Measurements from ENCODE around the gene GPR55.

The GPR55 gene

DNA sequence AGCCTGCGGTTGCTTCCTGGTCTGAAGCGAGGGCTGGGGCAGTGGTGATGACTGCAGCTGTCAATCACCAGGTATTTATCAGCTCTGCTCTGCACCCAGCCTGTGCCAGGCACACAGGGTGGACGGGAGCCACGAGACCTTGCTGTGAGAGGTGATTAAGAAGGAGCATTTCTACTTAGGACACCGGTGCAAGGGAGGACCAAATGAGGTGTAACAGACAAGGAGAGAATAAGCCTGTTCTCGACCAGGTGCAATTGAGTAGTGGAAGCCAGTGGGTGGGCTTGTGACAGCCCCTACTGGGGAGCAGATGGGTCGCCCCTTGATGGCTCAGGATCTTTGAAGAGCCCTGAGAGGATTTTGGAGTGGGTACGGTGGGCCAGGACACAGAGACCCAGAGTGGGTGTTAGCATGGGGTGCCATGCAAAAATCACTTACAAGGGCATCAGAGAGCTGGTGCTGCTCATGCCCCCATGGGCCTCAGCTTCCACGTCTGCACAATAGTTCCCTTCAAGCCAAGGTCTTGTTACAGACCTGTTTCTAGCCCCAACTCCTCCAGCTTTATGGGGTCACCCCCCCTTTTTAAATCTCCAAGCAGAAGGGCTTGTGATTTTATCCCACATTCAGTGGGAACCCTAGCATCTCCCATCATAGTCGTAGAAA is 24.6 kb downstream of the GPR55 start:
- DNase-seq (ENCODE audit: low read depth) = no peak

DNA sequence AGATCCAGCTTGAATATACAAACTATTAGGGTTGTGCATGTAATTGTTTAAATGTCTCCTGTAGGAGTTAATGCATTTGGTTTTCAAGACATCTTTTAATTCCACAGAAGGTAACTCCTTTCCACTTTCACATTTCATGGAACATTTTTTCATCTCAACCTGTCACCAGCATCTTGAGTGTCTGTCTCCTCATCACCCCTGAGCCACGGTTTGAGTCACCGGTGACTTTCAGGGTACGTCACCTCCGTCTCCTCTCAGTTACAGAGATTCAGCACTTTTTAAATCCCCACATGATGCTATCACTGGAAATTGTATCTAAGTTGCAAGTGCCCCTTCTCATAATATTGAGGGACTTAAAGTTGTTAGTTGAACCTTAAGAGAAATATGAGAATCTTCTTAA is 25.3 kb downstream of the GPR55 start:
- no peak for DNase-seq (ENCODE audit: low read depth)

DNA sequence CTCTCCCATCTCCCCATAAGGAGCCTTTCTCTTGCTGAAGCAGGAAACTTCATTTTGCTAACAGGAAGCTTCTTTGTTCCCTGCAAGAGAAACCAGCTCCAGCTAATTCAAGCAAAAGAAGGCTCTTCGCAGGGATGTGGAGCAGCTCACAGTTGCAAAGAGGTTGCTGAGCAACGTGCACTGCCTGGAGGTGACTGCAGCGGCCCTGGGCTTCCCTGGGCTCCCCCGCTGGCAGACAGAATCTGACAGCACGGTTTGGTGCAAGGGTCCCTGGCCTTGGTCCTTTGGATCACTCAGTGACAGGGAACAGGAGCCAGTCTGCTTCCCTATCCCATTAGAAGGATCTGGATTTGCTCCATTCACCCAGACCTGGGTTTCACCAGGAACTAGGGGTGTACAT is 25.8 kb downstream of the GPR55 start:
- no peak for DNase-seq (ENCODE audit: low read depth)

DNA sequence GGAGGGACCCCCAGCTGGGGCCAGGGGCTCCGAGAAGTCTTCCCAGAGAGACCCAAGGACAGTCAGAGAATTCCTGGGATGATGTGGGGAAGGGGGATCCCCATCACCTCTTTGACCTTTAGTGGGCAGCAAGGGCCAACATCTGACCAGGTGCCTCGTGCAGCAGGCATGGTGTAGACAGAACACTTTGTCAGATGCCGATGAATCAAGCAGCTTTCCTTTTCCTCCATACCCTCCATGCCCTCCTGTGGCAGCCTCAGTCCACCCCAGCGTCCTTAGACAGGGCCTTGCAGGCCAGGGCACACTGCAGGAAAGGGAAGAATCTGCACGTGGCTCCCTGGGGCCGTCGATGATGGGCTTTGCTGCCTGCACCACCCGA is 26.3 kb downstream of the GPR55 start:
- no peak for DNase-seq (ENCODE audit: low read depth)

DNA sequence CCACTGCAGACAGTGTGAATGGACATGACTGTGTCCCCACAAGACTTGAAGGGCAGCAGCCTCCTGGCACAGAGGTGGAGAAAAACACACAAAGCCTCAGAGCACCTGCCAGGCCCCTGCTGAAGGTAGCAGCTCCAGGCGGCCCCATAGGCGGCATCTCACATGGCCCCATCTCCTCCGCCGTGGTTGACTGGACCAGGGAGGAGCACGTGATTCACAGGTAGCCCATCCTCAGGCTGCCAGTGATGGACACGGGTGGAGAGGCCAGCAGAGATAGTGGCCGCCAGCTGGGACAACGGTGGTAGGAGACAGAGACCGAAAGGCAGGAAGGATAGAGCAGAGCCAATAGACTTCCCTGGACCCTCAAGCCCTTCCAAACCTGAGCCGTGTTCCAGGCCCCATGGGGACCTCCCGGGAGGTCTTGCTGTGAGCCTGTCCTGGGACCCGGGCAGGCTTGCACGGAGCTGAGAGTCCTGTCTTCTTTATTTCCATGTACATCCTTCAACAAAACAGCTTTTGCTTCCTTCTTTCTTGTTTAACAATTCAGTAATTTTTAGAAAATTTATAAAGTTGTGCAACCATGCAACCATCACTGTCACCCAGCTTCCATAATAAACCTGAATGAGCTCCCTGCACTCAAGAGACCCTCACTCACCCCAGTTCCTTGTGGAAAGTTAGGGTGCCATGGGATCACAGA is 26.9 kb downstream of the GPR55 start:
- no peak for DNase-seq (ENCODE audit: low read depth)

DNA sequence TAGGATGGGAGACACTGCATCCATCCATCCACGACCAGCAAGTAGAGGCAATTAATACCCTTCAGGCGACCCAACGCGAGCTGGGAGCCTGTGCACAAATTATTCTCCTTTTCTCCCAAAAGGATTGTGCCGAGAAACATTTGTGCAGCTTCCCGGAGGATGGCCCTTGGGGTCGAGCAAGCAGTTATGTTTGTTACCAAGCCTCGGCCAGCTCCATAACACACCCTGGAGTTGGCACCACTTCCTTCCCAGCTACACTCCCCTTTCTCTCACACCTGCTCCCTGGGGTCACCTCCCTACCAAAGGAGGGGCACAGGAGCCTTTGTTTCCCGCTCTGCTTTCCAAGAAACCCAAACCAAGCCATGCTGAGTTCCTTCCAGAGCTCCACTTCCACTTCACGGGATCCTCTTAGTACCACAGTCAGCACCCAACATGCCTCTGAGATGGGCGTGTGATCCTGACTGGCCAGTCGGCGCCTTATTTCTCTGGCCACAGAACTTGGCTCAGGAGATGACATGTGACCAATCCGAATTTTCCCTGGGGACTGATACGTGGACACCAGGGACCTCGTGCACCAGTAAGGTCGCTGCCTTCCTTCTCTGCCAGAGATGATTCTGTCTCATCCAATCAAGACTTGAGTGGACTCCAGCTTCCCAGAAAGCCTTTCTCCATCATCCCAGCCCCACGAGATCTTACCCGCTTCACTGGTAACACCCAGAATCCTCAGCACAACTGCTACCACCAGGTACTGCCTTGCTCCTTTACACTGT is 28.5 kb downstream of the GPR55 start:
- DNase-seq (ENCODE audit: low read depth) = no peak

DNA sequence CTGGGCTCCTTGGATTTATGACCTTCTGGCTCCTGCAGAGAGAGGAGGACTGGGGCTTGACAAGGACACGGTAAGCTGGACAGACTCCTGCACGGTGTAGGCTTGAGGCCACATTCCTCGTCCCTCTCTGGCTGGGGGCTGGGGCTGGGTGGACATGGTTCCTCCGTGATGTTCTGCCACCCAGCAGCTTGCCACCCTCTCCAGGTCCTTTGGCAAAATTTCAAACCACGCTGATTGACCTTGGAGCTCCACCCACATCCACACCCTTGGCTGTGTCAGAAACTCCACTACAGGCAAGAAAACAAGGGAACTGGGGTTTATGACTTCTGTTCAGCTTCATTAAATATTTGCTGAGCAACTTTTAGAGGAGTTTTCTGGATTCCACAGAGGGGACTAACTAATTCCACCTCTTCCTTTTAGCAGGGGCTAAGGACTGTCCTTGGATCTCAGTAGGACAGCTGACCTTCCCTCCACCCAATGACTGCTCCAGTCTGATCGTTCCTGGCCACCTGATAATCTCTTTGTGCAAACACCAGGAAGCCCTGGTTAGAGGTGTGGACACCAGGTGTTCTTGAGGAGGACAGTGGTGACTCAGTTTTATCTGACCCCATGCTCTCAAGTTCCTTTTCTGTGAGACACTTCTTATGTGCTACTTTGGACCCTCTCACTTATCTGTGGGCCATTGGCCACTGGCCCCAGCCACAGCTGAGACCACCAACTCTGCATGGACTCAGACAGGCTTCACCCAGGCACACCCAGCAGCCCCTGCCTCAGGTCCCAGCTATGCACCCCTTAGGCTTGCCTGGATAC is 29.3 kb downstream of the GPR55 start:
- no peak for DNase-seq (ENCODE audit: low read depth)

DNA sequence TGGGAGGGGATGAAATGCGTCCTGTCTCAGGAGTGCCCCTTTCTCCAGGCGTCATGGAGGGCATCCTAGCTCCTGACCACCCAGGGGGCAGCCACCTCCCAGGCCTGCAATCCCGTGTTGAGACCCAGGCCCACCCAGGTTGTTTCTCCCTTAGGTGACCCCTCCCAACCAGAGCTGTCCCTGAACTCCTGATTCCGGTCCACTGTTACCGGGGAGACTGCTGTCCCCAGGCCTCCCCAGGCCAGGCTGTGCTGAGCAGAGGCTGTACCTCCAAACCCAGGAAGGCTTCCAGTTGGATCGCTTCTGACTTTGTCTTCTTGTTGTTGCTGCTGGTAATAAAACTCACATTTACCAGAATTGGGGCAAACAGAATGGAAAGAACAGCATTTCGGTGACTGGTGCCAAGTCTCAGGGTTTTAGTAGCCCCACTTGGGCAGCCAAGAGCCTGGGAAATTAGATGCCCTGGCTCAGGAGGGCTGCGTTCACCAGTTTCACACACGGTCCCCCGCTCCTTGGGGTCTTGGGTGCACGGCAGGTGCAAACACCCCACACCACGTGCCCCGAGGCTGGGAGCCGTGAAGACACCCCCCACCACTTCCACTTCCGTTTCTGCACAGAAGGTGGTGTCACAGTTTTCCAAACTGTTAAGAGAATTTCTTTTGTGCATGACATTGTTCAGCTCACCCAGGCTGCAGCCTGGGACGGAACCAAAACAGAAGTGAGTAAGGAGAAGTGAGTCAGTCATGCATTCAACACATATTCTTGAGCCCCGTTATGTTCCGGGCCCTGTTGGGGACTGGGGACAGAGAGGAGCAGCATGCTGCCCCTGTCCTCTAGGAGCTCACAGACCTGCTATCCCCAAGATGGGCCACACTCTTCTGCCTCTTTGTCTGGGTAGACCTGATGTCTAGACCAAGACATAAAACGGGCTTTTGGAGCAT is 30.9 kb downstream of the GPR55 start:
- no peak for DNase-seq (ENCODE audit: low read depth)

DNA sequence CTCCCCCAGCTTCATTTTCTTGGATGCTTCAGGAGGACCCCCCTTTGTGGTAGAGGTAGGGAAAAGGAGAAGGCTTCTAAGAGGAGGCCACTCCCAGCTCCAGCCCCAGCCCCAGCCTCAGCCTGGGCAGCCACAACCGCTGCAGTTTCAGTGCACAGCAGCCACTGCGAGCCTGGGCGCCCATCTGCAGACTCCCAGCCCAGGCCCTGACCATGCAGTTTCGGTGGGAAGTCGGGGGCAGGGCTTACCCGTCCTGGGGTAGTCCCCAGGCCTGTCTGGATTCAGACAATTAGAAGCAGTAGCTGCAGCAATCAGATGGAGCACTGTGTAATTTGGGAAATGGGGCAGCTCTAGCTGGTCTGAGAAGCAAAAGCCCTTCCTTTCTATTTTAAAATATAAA is 31.7 kb downstream of the GPR55 start:
- no peak for DNase-seq (ENCODE audit: low read depth)

DNA sequence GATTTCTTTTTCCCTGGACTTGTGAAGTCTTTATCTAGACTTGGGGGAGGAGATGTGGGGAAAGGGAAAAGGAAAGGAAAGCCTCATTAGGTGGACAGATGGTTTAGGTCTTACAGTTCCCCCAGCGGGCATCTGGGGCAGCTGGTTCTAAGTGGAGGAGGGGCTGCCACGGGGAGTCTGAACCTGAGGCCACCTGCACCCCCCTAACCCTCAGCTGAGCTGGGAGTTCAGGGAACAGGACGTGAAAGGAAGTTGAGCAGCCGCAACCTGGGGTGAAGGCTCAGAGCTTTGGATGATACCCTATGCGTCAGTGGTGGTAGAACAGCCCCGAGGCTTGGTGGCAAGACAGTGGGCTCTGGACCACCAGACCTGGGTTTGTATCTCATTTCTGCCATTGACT is 33.5 kb downstream of the GPR55 start:
- DNase-seq (ENCODE audit: low read depth) = no peak

DNA sequence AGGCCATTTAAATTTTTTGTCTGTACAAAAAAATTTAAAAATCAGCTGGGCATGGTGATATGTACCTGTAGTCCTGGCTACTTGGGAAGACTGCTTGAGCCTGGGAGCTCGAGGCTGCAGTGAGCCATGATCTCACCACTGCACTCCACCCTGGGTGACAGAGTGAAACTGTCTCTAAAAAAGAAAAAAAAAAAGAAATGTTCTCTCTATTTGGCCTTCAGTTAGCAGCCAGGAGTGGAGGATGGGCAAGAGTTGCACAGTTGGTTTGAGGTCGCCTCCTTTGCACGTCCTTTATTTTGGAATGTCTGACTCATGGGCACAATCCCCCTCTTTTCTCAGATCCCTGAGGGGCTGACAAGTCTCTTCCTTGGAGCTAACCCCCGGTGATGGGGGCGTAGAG is 34.0 kb downstream of the GPR55 start:
- no peak for DNase-seq (ENCODE audit: low read depth)

DNA sequence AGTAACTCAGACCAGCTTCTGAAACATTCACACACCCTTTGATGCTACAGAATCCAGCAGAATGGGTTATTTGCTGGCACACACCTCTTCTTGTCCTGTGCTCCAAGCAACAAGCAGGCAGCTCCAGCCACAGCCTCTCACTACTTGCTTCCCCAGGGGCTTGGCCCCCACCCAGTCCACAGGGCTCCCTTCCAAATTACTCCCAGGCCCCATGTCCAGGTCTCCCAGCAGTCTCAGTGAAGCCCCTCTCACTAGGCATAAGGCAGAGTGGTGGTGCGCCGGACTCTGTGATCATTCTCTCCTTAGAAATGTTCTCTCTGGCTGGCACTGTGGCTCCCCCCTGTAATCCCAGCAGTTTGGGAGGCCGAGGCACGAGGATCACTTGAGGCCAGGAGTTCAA is 34.4 kb downstream of the GPR55 start:
- no peak for DNase-seq (ENCODE audit: low read depth)

DNA sequence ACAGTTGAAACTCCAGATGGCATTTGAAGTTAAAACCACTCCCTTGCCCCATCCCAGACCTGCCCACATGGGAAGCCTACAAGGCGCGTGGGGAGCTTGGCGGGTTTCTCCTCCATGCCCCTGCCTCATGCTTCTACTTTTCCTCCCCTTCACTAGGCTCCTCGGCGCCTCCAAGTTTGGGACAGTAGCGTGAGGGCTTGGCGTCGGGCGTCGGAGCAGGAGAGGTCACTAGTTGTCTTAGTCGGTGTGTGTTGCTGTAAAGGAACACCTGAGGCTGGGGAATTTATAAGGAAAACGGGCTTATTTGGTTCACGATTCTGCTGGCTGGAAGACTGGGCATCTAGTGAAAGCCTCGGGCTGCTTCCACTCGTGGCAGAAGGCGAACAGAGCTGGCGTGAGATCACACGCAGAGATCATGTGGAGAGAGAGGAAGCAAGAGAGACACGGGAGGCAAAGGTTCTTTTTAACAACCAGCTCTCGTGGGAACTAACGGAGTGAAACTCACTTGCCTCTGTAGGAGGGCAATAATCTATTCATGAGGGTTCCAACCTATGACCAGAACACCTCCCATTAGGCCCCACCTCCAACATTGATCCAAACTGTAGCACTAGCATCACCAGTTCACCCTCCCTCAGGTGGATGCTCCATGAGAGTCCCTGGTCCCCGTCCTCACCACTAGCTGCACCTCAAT is 35.0 kb downstream of the GPR55 start:
- DNase-seq (ENCODE audit: low read depth) = no peak

DNA sequence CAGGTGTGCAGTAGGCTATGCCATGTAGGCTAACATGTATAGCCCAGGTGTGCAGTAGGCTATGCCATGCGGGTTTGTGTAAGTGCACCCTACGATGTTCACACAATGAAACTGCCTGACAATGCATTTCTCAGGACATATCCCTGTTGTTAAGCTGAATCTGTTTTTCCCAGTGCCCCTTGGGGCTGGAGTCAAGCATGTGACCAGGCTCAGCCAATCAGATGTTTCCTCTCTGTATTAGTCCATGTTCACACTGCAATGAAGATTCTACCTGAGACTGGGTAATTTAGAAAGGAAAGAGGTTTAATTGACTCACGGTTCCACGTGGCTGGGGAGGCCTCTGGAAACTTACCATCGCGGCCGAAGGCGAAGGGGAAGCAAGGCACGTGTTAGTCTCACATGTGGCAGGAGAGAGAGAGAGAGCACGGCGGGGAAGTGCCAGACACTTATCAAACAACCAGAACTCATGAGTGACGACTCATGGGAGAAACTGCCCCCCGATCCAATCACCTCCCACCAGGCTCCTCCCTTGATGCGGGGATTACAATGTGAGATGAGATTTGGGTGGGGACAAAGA is 36.1 kb downstream of the GPR55 start:
- no peak for DNase-seq (ENCODE audit: low read depth)

DNA sequence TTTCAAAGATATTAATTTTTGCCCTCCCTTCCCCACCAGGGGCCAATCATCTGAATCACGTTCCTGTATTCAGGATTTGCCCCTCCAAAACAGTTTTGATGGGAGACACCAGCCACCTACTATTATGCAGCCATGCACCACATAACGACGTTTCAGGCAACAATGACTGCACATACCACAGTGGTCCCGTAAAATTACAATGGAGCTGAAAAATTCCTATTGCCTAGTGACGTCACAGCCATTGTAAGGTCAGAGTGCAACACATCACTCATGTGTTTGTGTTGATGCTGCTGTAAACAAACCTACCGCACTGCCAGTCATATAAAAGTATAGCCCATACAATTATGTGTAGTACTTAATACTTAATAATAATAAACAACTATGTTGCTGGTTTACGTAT is 37.7 kb downstream of the GPR55 start:
- no peak for DNase-seq (ENCODE audit: low read depth)

DNA sequence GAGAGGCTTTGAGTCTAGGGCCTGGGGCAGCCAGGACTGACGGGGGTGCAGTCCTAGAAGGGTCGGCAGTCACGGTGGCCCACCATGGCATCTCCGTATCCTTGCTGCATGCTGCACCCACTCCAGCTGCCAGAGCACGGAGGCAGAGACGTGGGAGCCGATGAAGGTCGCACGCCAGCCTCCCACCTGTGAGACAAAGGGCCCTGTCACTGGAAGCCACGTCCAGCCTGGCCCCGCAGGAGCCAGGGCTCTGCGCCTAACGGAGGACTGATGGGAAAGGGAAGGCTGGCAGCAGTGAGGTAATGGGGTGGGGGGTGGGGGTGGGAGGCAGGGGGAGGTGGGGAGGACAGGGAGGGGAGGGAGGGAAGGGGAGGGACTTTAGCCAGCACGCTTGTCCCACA is 38.4 kb downstream of the GPR55 start:
- no peak for DNase-seq (ENCODE audit: low read depth)

DNA sequence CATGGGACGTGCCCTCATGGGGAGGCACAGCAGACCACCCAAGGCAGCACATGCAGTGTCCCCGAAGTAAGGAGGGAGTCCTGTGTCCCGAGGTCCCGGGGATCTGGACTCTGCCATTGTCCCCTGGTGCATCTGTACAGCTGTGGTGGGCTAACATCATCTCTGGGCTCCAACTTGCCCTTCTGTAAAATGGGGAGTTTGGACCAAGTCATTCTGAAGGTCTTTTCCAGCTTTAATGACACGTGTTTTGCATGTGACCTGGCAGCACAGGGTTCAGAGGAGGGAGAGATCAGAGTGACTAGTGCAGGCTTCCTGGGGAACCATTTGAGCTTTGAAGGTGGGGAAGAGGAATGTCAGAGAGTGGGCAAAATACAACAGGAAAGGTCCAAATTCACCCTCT is 38.8 kb downstream of the GPR55 start:
- no peak for DNase-seq (ENCODE audit: low read depth)

DNA sequence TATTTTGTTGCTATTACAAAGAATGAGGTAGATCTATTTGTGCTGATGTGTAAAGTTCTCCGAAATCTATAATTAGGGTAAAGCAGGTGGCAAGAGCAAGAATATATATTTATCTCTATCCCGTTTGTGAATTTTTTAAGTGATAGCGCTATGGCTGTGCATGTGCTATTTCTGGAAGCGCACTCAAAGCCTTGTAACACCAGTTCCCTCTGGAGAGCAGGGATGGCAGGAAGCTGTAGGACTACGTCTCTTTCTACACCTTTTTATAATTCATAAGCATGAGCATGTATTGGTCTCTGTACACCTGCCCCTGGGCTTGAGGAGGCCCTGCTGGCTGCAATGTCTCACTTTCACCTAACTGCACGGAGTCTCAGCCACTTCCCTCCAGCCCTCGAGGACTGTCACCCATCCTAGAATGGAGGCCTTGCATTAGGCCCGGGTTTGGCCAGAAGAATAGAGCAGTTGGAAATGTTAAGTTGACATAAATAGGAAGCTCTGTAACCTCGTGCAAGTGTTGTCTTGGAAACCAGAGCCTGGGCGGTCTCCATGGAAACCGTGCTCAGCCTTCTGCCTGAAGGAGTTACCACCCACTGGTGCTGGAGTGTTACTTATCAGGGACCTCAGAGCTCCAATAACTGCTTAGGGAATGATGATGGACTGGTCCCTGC is 39.4 kb downstream of the GPR55 start:
- DNase-seq (ENCODE audit: low read depth) = peak; percentile 9

DNA sequence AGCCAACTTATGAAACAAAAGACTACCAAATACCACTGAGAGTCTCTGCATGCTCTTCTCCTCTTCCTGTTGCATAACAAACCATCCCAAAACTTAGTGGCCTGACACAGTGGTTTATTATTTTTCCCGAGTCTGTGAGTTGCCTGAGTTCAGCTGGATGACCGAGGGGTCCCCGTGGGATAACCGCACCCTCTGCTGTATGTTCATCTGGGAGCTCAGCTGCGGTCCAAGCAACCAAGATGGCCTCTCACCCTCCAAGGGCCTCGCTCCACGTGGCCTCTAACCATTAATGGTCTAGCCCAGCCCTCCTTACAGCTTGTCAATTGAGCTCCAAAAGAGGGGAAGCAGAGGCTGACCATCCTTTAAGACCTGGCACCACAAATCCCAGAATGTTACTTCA is 43.2 kb downstream of the GPR55 start:
- DNase-seq (ENCODE audit: low read depth) = no peak

DNA sequence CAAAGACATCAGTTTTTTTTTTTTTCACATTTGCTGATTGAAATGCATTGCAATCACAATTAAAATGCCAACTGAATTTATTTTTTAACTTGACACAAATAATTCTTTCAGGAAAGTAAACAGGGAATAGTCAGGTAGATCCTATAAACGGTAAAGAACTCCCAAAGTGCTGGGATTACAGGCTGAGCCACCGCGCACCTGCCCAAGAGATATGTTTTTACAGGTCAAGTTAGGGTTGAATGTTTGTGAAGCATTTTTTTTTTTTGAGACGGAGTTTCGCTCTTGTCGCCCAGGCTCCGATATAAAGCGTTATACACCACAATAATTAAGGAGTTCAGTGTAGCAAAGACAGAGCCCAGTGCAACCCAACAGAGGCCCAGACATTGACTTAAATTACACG is 45.2 kb downstream of the GPR55 start:
- DNase-seq (ENCODE audit: low read depth) = no peak

Measured in fibroblast of gingiva (primary cell).